ENCODE data around the gene TTLL9. TPM values are rescaled to one million over a fixed set of nuclear protein-coding genes. Genes with fewer than 3 reads are reported as not detected.

TTLL9 gene
- total and polyA plus RNA-seq, 10 of the 15 experiments (the other 5 are each of a cell fraction or from before 2014, with no cell fraction given), result 0.03 to 0.77 (median 0.11) TPM; not detected in 2

DNA sequence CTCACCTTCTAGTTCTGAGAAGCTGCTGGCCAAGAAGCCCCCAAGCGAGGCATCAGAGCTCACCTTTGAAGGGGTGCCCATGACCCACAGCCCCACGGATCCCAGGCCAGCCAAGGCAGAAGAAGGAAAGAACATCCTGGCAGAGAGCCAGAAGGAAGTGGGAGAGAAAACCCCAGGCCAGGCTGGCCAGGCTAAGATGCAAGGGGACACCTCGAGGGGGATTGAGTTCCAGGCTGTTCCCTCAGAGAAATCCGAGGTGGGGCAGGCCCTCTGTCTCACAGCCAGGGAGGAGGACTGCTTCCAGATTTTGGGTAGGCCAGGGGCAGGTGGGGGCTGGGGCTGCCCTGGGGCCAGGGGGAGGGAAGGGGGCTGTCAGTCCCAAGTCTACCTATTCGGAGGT, 49.0 kb upstream of the TTLL9 start:
- Histone ChIP-seq H3K27me3 (replicated peaks in 1 of 2; ENCODE audit: control insufficient read depth in 2 of 2, insufficient read depth in 2 of 2, low read length in 1 of 2) (no peaks in the 10 kb centered on the region), H3K36me3 (ENCODE audit: control insufficient read depth in 2 of 2, insufficient read depth in 2 of 2, low read length in 1 of 2) (no peaks in the 10 kb centered on the region), H3K27ac (ENCODE audit: control insufficient read depth, insufficient read depth) (no peak overlapping the region), H3K4me1 (ENCODE audit: control insufficient read depth, insufficient read depth, low read length) (no peaks in the 10 kb centered on the region), H3K9ac (ENCODE audit: control insufficient read depth, insufficient read depth, low read length) (no peak overlapping the region), H3K79me2 (ENCODE audit: control insufficient read depth, insufficient read depth, low read length) (no peaks in the 10 kb centered on the region), H3K4me3 (no peak overlapping the region), H3K9me3 (replicated peaks; ENCODE audit: control insufficient read depth, insufficient read depth, low read length) (no peaks in the 10 kb centered on the region), H2AFZ (ENCODE audit: control insufficient read depth, low read depth, low read length) (no peak overlapping the region), H3K4me2 (ENCODE audit: control insufficient read depth, insufficient read depth) (no peak overlapping the region), H4K20me1 (ENCODE audit: control insufficient read depth, insufficient read depth) (no peaks in the 10 kb centered on the region)
- in situ Hi-C loops (cut with MboI) (loop anchor here (10.0 kb wide), 1 partner anchor 833 kb away; no protein-coding TSS in a partner anchor), intact Hi-C loops (cut with micrococcal nuclease; ENCODE audit: unreplicated experiment) (no loop called here)
- CTCF ChIA-PET, result interaction anchor here (0.7 to 8.8 kb wide), 12 partner anchors 16 to 957 kb away, joined by 3 to 109 read pairs (median 4); partner anchors contain the start of genes FOXS1 and PDRG1
- no TSS peak for BruUV-seq (replicated peaks)
- FAIRE-seq (no peak), ATAC-seq (no peak), DNase-seq (ENCODE audit: low read depth, low spot score) (no peak)
- RAD21 ChIA-PET (ENCODE audit: unreplicated experiment), result interaction anchor here (0.5 to 1.1 kb wide), 2 partner anchors 126 to 845 kb away, joined by 3 read pairs; no protein-coding TSS in a partner anchor
- TF ChIP-seq TAF1 (IDR thresholded peaks at IDR 0.05; ENCODE audit: borderline replicate concordance, low read depth, low read length) (no peak), NFXL1 (IDR thresholded peaks at IDR 0.05; ENCODE audit: borderline replicate concordance) (no peak), TARDBP (IDR thresholded peaks at IDR 0.05; ENCODE audit: borderline replicate concordance) (no peak), ZBED1 (IDR thresholded peaks at IDR 0.05; ENCODE audit: borderline replicate concordance) (no peak), ZNF217 (IDR thresholded peaks at IDR 0.05) (no peak), NBN (IDR thresholded peaks at IDR 0.05) (no peak), ZNF24 (IDR thresholded peaks at IDR 0.05) (no peak), RAD21 (IDR thresholded peaks at IDR 0.05; ENCODE audit: insufficient read depth, low read depth, low read length) (no peak)
- TF ChIP-seq, protein P1, sequence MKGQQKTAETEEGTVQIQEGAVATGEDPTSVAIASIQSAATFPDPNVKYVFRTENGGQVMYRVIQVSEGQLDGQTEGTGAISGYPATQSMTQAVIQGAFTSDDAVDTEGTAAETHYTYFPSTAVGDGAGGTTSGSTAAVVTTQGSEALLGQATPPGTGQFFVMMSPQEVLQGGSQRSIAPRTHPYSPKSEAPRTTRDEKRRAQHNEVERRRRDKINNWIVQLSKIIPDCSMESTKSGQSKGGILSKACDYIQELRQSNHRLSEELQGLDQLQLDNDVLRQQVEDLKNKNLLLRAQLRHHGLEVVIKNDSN (IDR thresholded peaks at IDR 0.05; ENCODE audit: borderline replicate concordance, extremely low read length, insufficient read depth, low read depth, low read length), result no peak
- TF ChIP-seq, protein P2, sequence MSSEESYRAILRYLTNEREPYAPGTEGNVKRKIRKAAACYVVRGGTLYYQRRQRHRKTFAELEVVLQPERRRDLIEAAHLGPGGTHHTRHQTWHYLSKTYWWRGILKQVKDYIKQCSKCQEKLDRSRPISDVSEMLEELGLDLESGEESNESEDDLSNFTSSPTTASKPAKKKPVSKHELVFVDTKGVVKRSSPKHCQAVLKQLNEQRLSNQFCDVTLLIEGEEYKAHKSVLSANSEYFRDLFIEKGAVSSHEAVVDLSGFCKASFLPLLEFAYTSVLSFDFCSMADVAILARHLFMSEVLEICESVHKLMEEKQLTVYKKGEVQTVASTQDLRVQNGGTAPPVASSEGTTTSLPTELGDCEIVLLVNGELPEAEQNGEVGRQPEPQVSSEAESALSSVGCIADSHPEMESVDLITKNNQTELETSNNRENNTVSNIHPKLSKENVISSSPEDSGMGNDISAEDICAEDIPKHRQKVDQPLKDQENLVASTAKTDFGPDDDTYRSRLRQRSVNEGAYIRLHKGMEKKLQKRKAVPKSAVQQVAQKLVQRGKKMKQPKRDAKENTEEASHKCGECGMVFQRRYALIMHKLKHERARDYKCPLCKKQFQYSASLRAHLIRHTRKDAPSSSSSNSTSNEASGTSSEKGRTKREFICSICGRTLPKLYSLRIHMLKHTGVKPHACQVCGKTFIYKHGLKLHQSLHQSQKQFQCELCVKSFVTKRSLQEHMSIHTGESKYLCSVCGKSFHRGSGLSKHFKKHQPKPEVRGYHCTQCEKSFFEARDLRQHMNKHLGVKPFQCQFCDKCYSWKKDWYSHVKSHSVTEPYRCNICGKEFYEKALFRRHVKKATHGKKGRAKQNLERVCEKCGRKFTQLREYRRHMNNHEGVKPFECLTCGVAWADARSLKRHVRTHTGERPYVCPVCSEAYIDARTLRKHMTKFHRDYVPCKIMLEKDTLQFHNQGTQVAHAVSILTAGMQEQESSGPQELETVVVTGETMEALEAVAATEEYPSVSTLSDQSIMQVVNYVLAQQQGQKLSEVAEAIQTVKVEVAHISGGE (CRISPR knock-in tag; IDR thresholded peaks at IDR 0.05), result no peak
- WGBS (ENCODE audit: insufficient coverage, insufficient replicate concordance, low lambda C conversion rate, missing lambda C conversion rate), result 20% methylated on average over 5 of the region's 5 CpGs
- SMC1A ChIA-PET (ENCODE audit: uncharacterized antibody, unreplicated experiment), result interaction anchor here (1.5 to 1.6 kb wide), 2 partner anchors 15 to 26 kb away, joined by 3 to 6 read pairs; no protein-coding TSS in a partner anchor
- POLR2A ChIA-PET, result no interaction called here
